IMR-90 (cell line): ENCODE data around the gene OGFOD2. TPM values are rescaled to one million over a fixed set of nuclear protein-coding genes. Genes with fewer than 3 reads are reported as not detected.

Source experiments
- ATAC-seq: fragments of 200-7000 bp; cut with Tn5 transposase; 2 replicates; pipeline ENCODE4 v1.9.1; 2020; ENCODE audit warnings: low read depth, mild to moderate bottlenecking, moderate library complexity
- BruUV-seq: library from RNA; stranded (reverse); fragments of 400-500 nt; replicated peaks from 2 replicates; lab custom pipeline; 2021; lab: Mats Ljungman, UMichigan
- CTCF ChIA-PET: fragments of 300-600 bp; formaldehyde crosslinking; extraction: SDS; loops from one replicate; lab custom pipeline; 2021; ENCODE audit warnings: antibody characterized with exemption; lab: Yijun Ruan, JAX
- POLR2A ChIA-PET: fragments of 300-600 bp; sonication (Branson Sonifier 250); formaldehyde crosslinking; loops from one replicate; lab custom pipeline; 2022; ENCODE audit warnings: antibody characterized with exemption; ENCODE audit not compliant: unreplicated experiment; lab: Charles Lee
- DNase-seq: peaks from one replicate; pipeline ENCODE4 v3.0.0; 2013
- H2AFZ ChIP-seq: replicated peaks from 2 replicates; pipeline ENCODE3; 2013; ENCODE audit warnings: low read length, mild to moderate bottlenecking; ENCODE audit not compliant: poor library complexity
- H2AK5ac ChIP-seq: 2 replicates; pipeline ENCODE4 v1.6.1; 2013; ENCODE audit warnings: low read depth, low read length, inconsistent platforms
- H2AK9ac ChIP-seq: replicated peaks from 2 replicates; pipeline ENCODE3; 2013; ENCODE audit warnings: mild to moderate bottlenecking, low read depth, low read length, moderate library complexity; ENCODE audit not compliant: poor library complexity
- H2BK120ac ChIP-seq: 2 replicates; pipeline ENCODE4 v1.6.1; 2013; ENCODE audit warnings: low read depth, low read length, inconsistent platforms
- H2BK15ac ChIP-seq: 3 replicates; pipeline ENCODE4 v1.6.1; 2013; ENCODE audit warnings: low read depth, low read length, inconsistent platforms
- H2BK20ac ChIP-seq: 2 replicates; pipeline ENCODE4 v1.6.1; 2013; ENCODE audit warnings: low read depth, mild to moderate bottlenecking, inconsistent platforms, low read length, moderate library complexity
- H2BK5ac ChIP-seq: 2 replicates; pipeline ENCODE4 v1.6.1; 2013; ENCODE audit warnings: mild to moderate bottlenecking, low read depth, low read length, inconsistent platforms; ENCODE audit not compliant: poor library complexity, severe bottlenecking
- H3K14ac ChIP-seq: replicated peaks from 2 replicates; pipeline ENCODE4 v1.6.1; 2013; ENCODE audit warnings: low read depth, low read length, inconsistent platforms
- H3K18ac ChIP-seq: 2 replicates; pipeline ENCODE4 v1.6.1; 2013; ENCODE audit warnings: low read depth, low read length, control low read depth
- H3K23ac ChIP-seq: 2 replicates; pipeline ENCODE4 v1.6.1; 2013; ENCODE audit warnings: low read depth, low read length, inconsistent platforms
- H3K27ac ChIP-seq: 2 replicates; pipeline ENCODE4 v1.5.1; 2013; ENCODE audit warnings: mild to moderate bottlenecking, control low read depth, low read length; ENCODE audit not compliant: insufficient read depth
- H3K27me3 ChIP-seq: 2 replicates; pipeline ENCODE4 v1.6.1; 2013; ENCODE audit warnings: low read length; ENCODE audit not compliant: control insufficient read depth, insufficient read depth
- H3K36me3 ChIP-seq: 2 replicates; pipeline ENCODE4 v1.6.1; 2013; ENCODE audit warnings: low read length, mixed read lengths; ENCODE audit not compliant: control insufficient read depth, insufficient read depth
- H3K4ac ChIP-seq: 2 replicates; pipeline ENCODE4 v1.6.1; 2013; ENCODE audit warnings: low read depth, low read length, inconsistent platforms
- H3K4me1 ChIP-seq: 2 replicates; pipeline ENCODE4 v1.6.1; 2013; ENCODE audit warnings: low read length, mixed read lengths; ENCODE audit not compliant: control insufficient read depth, insufficient read depth
- H3K4me2 ChIP-seq: 2 replicates; pipeline ENCODE4 v1.6.1; 2013; ENCODE audit warnings: low read depth, mild to moderate bottlenecking, control low read depth, low read length, moderate library complexity
- H3K4me3 ChIP-seq: 2 replicates; pipeline ENCODE4 v1.5.1; 2013; ENCODE audit warnings: low read depth, mild to moderate bottlenecking, control low read depth, low read length, moderate library complexity; ENCODE audit not compliant: insufficient read depth
- H3K56ac ChIP-seq: 2 replicates; pipeline ENCODE4 v1.6.1; 2013; ENCODE audit warnings: low read length, inconsistent platforms; ENCODE audit not compliant: insufficient read depth; ENCODE audit errors: extremely low read depth
- H3K79me1 ChIP-seq, 2 experiments: 2 replicates each; pipeline ENCODE4 v1.6.1; 2013; ENCODE audit warnings: low read length in 2 of 2, inconsistent platforms in 1 of 2, low read depth in 1 of 2
- H3K9ac ChIP-seq: 2 replicates; pipeline ENCODE4 v1.6.1; 2013; ENCODE audit warnings: low read depth, low read length, control low read depth
- H3K9me1 ChIP-seq: 2 replicates; pipeline ENCODE4 v1.6.1; 2013; ENCODE audit warnings: low read length, inconsistent platforms; ENCODE audit not compliant: insufficient read depth
- H3K9me3 ChIP-seq: 2 replicates; pipeline ENCODE4 v1.6.1; 2013; ENCODE audit warnings: low read length; ENCODE audit not compliant: control insufficient read depth, insufficient read depth
- H4K20me1 ChIP-seq: 2 replicates; pipeline ENCODE4 v1.6.1; 2013; ENCODE audit warnings: low read length, inconsistent platforms; ENCODE audit not compliant: insufficient read depth
- H4K5ac ChIP-seq: 2 replicates; pipeline ENCODE4 v1.6.1; 2013; ENCODE audit warnings: mild to moderate bottlenecking, low read depth, low read length, control low read depth
- H4K8ac ChIP-seq, 2 experiments: 2 replicates each; pipeline ENCODE4 v1.6.1; 2013; ENCODE audit warnings: low read depth in 2 of 2, low read length in 2 of 2, control low read depth in 1 of 2, inconsistent platforms in 1 of 2
- H4K91ac ChIP-seq: 2 replicates; pipeline ENCODE4 v1.6.1; 2013; ENCODE audit warnings: low read depth, low read length, inconsistent platforms; ENCODE audit not compliant: insufficient read depth
- CEBPB ChIP-seq: IDR thresholded peaks from 2 replicates; pipeline ENCODE4 v1.6.1; 2012; ENCODE audit warnings: low read depth, low read length, improper control_type of control experiment
- MAFK ChIP-seq: IDR thresholded peaks from 2 replicates; pipeline ENCODE4 v1.6.1; 2012; ENCODE audit warnings: low read depth, low read length, improper control_type of control experiment
- RAD21 ChIP-seq: IDR thresholded peaks from 2 replicates; pipeline ENCODE4 v1.6.1; 2012; ENCODE audit warnings: low read length, improper control_type of control experiment
- WGBS, 2 experiments: methylation state at CpG; one replicate each; pipeline versions ENCODE4 v1.1.5 to v1.1.7; 2013; ENCODE audit warnings: missing lambda C conversion rate in 2 of 2; ENCODE audit not compliant: insufficient read length in 1 of 2; ENCODE audit errors: extremely low coverage in 2 of 2; 5-methylcytosine and 5-hydroxymethylcytosine counted together
- dilution Hi-C: fragments of 300-500 bp; cut with HindIII; formaldehyde crosslinking; loops from one replicate; pipeline ENCODE4 v1.14.3; 2018; ENCODE audit warnings: low sequenced_read_pairs; ENCODE audit not compliant: unreplicated experiment
- in situ Hi-C: fragments of 300-500 bp; cut with MboI; formaldehyde crosslinking; loops from 3 replicates; pipeline ENCODE4 v1.14.3; 2019; ENCODE audit warnings: low sequenced_read_pairs, inconsistent platforms, mixed read lengths
- intact Hi-C: fragments of 100-400 bp; cut with micrococcal nuclease; formaldehyde crosslinking; loops from 2 replicates; pipeline ENCODE4 v1.10.0; 2022
- polyA plus RNA-seq, 3 experiments: library from polyadenylated mRNA; depleted of rRNA; stranded (reverse); fragments of >200 nt; gene quantifications; 2 replicates each; pipeline ENCODE4 v1.2.3, GENCODE V29; 2012; ENCODE audit warnings: low replicate concordance in 1 of 3
- total RNA-seq: library from RNA; depleted of rRNA; stranded (reverse); fragments of >200 nt; gene quantifications from 2 replicates; pipeline ENCODE4 v1.2.3, GENCODE V29; 2012
- TF ChIP-seq, protein P1 (sequence below): fragments of 150-350 bp; IDR thresholded peaks from 2 replicates; pipeline ENCODE4 v1.6.1; 2016; ENCODE audit warnings: low read depth, mild to moderate bottlenecking, low read length, moderate library complexity, borderline replicate concordance

Gene OGFOD2
- total and polyA plus RNA-seq, 2 of the 4 experiments (the other 2 are of a cell fraction), result 4.3 to 18.2 TPM

DNA sequence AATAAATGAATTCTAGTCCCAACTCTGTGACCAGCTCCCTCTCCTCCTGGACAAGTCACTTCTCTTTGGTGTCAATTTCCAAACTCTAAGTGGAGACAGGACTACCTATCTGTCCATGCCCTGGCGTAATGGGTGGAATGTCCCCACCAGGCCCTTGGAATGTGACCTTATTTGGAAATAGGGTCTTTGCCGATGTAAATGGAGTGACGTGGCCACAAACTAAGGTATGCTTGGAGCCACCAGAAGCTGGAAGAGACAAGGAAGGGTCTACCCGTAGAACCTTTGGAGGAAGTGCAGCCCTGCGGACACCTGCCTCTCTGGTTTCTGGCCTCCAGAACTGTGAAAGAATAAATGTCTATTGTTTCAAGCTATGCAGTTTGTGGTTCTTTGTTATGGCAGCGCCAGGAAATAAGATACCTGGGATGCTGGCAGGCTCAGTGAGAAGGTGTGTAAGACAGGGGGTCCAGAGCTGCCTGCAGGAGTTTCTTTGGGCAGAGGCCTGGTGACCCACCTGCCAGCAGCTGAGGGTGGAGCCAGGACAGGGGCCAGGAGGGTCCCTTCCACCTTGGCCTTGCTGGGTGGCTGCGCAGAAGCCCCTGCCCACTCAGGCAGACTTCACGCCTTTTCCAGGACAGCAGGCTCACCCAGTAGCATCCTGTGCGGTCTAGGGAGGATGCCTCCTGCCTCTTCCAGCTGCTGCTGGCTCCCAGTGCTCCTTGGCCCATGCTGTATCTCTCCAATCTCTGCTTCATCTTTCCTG, 51.2 kb downstream of the OGFOD2 start (continued):
- TF ChIP-seq RAD21, result no peak

- Histone ChIP-seq H2AK5ac (no peak overlapping the region), H3K9me1 (peaks cover 8% of the 10 kb centered on the region), H3K9me3 (no peaks in the 10 kb centered on the region), H2AFZ (no peak overlapping the region), H4K20me1 (0 out of 2 replicates have a peak, but pooled peaks cover 2% of the 10 kb centered on the region), H4K8ac (no peak overlapping the region), H4K5ac (no peak overlapping the region), H3K79me1 (no peaks in the 10 kb centered on the region; a peak in 1 of 4 replicates), H3K14ac (no peak overlapping the region), H3K4ac (no peak overlapping the region), H3K23ac (no peak overlapping the region), H3K9ac (no peak overlapping the region), H2AK9ac (no peak overlapping the region), H3K18ac (no peak overlapping the region), H2BK120ac (no peak overlapping the region), H2BK20ac (no peak overlapping the region), H3K4me2 (no peak overlapping the region), H3K4me3 (no peak overlapping the region), H3K4me1 (peaks cover 3% of the 10 kb centered on the region; the same call in 1 of the 2 replicates), H3K56ac (no peak overlapping the region), H2BK15ac (no peak overlapping the region), H4K91ac (no peak overlapping the region), H3K27ac (no peak overlapping the region), H2BK5ac (no peak overlapping the region), H3K36me3 (peaks cover 21% of the 10 kb centered on the region), H3K27me3 (no peaks in the 10 kb centered on the region)
- no CpG with 5 or more reads among the region's 19 CpGs for WGBS, 2 experiments
- POLR2A ChIA-PET, result no interaction called here
- TF ChIP-seq CEBPB (no peak), MAFK (no peak)
- TF ChIP-seq, protein P1, sequence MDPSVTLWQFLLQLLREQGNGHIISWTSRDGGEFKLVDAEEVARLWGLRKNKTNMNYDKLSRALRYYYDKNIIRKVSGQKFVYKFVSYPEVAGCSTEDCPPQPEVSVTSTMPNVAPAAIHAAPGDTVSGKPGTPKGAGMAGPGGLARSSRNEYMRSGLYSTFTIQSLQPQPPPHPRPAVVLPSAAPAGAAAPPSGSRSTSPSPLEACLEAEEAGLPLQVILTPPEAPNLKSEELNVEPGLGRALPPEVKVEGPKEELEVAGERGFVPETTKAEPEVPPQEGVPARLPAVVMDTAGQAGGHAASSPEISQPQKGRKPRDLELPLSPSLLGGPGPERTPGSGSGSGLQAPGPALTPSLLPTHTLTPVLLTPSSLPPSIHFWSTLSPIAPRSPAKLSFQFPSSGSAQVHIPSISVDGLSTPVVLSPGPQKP, result no peak
- CTCF ChIA-PET, result no interaction called here
- no TSS peak for BruUV-seq
- dilution Hi-C loops, result no loop called here
- no peak for ATAC-seq
- no peak for DNase-seq
- in situ Hi-C loops, result no loop called here
- intact Hi-C loops, result no loop called here
Measured at GRCh38 chr12:123027726-123028445, 52.8 kb downstream of the OGFOD2 start.
